GM12878 (cell line): Measurements from ENCODE around the gene DTNBP1. TPM values are rescaled to one million over a fixed set of nuclear protein-coding genes. Genes with fewer than 3 reads are reported as not detected.

Experiments
- ATAC-seq: fragments of 200-7000 bp; cut with Tn5 transposase; 3 replicates; pipeline ENCODE4 v1.9.1; 2020; ENCODE audit warnings: mild to moderate bottlenecking, moderate library complexity
- BruUV-seq: library from RNA; stranded (reverse); fragments of 400-500 nt; replicated peaks from 2 replicates; lab custom pipeline; 2021; lab: Mats Ljungman, UMichigan
- CTCF ChIA-PET: fragments of 300-600 bp; sonication (Branson Sonifier 250); formaldehyde crosslinking; extraction: SDS; loops from one replicate; lab custom pipeline; 2021; ENCODE audit warnings: inconsistent platforms; lab: Yijun Ruan, JAX
- POLR2A ChIA-PET: fragments of 350-600 bp; formaldehyde crosslinking; extraction: SDS; loops from one replicate; lab custom pipeline; 2021; ENCODE audit warnings: inconsistent platforms; lab: Charles Lee
- RAD21 ChIA-PET: fragments of 300-600 bp; sonication (Branson Sonifier 250); formaldehyde crosslinking; loops from one replicate; lab custom pipeline; 2023; ENCODE audit warnings: antibody characterized with exemption; ENCODE audit not compliant: unreplicated experiment; lab: Charles Lee
- SMC1A ChIA-PET: fragments of 300-600 bp; sonication (Branson Sonifier 250); formaldehyde crosslinking; loops from one replicate; lab custom pipeline; 2023; ENCODE audit not compliant: unreplicated experiment, uncharacterized antibody; lab: Charles Lee
- DNase-seq: peaks from one replicate; pipeline ENCODE4 v3.0.0-alpha.2; 2011; ENCODE audit warnings: low read depth, low spot score
- FAIRE-seq: peaks from 3 replicates; lab custom pipeline; 2011; peaks lifted over from hg19 to GRCh38; lab: Jason Lieb, UNC
- H2AFZ ChIP-seq: 2 replicates; pipeline ENCODE4 v1.6.0; 2011; ENCODE audit warnings: low read depth, low read length, control low read depth; ENCODE audit not compliant: control insufficient read depth
- H3K27ac ChIP-seq: 2 replicates; pipeline ENCODE4 v1.5.1; 2011; ENCODE audit warnings: control low read depth; ENCODE audit not compliant: control insufficient read depth, insufficient read depth
- H3K27me3 ChIP-seq, 2 experiments: replicated peaks in 1 of 2; 2 replicates each; pipeline versions ENCODE4 v1.6.0 to v1.6.1; 2011; ENCODE audit warnings: low read length in 1 of 2; ENCODE audit not compliant: control insufficient read depth in 2 of 2, insufficient read depth in 2 of 2
- H3K36me3 ChIP-seq, 2 experiments: 2 replicates each; pipeline ENCODE4 v1.5.1; 2011; ENCODE audit warnings: low read length in 1 of 2; ENCODE audit not compliant: control insufficient read depth in 2 of 2, insufficient read depth in 2 of 2
- H3K4me1 ChIP-seq: 2 replicates; pipeline ENCODE4 v1.6.1; 2011; ENCODE audit warnings: mild to moderate bottlenecking, low read length, moderate library complexity, mixed read lengths; ENCODE audit not compliant: control insufficient read depth, insufficient read depth
- H3K4me2 ChIP-seq: 2 replicates; pipeline ENCODE4 v1.6.0; 2011; ENCODE audit warnings: control low read depth; ENCODE audit not compliant: control insufficient read depth, insufficient read depth
- H3K4me3 ChIP-seq: fragments of 200-600 bp; sonication (generic); 2 replicates; pipeline ENCODE4 v1.5.1; 2016
- H3K79me2 ChIP-seq: 2 replicates; pipeline ENCODE4 v1.6.0; 2011; ENCODE audit warnings: low read length; ENCODE audit not compliant: control insufficient read depth, insufficient read depth
- H3K9ac ChIP-seq: 2 replicates; pipeline ENCODE4 v1.8.0; 2011; ENCODE audit warnings: low read length, control low read depth, mixed read lengths; ENCODE audit not compliant: control insufficient read depth, insufficient read depth
- H3K9me3 ChIP-seq: replicated peaks from 3 replicates; pipeline ENCODE4 v1.5.1; 2011; ENCODE audit warnings: mild to moderate bottlenecking, low read length; ENCODE audit not compliant: control insufficient read depth, insufficient read depth
- H4K20me1 ChIP-seq: 2 replicates; pipeline ENCODE4 v1.6.0; 2011; ENCODE audit not compliant: control insufficient read depth, insufficient read depth
- BCL11A ChIP-seq: IDR thresholded peaks from 2 replicates; pipeline ENCODE4 v1.6.1; 2011; ENCODE audit warnings: low read depth, low read length
- CHD4 ChIP-seq: fragments of 200-600 bp; sonication (generic); IDR thresholded peaks from 2 replicates; pipeline ENCODE4 v1.6.1; 2016; ENCODE audit warnings: mild to moderate bottlenecking
- CTCF ChIP-seq, 3 experiments: IDR thresholded peaks in 2 of 3; conservative IDR thresholded peaks in 1 of 3; 2 replicates each; pipeline ENCODE4 v1.5.1; 2011; ENCODE audit warnings: low read depth in 3 of 3, low read length in 3 of 3, mild to moderate bottlenecking in 3 of 3, control low read depth in 2 of 3, moderate library complexity in 2 of 3, inconsistent platforms in 1 of 3, mixed read lengths in 1 of 3; ENCODE audit not compliant: control insufficient read depth in 2 of 3, insufficient read depth in 1 of 3; ENCODE audit errors: extremely low read depth in 1 of 3
- FOXM1 ChIP-seq: IDR thresholded peaks from 2 replicates; pipeline ENCODE4 v1.6.1; 2012; ENCODE audit warnings: low read depth, mild to moderate bottlenecking, inconsistent platforms, low read length, moderate library complexity
- MEF2B ChIP-seq: fragments of 450-650 bp; IDR thresholded peaks from 2 replicates; pipeline ENCODE4 v1.6.1; 2018; ENCODE audit warnings: mild to moderate bottlenecking, moderate library complexity; ENCODE audit not compliant: partially characterized antibody, poor library complexity, severe bottlenecking
- NR2F1 ChIP-seq: fragments of 450-650 bp; conservative IDR thresholded peaks from 2 replicates; pipeline ENCODE4 v1.6.1; 2017; ENCODE audit warnings: mild to moderate bottlenecking
- PBX3 ChIP-seq: IDR thresholded peaks from 2 replicates; pipeline ENCODE4 v1.6.1; 2011; ENCODE audit warnings: mild to moderate bottlenecking, low read depth, low read length, moderate library complexity; ENCODE audit not compliant: insufficient replicate concordance
- RBBP5 ChIP-seq: fragments of 200-600 bp; sonication (generic); conservative IDR thresholded peaks from 2 replicates; pipeline ENCODE4 v1.6.1; 2016
- RUNX3 ChIP-seq: IDR thresholded peaks from 2 replicates; pipeline ENCODE4 v1.6.1; 2012; ENCODE audit warnings: low read length, inconsistent platforms
- SPI1 ChIP-seq: IDR thresholded peaks from 2 replicates; pipeline ENCODE4 v1.6.1; 2011; ENCODE audit warnings: low read depth, mild to moderate bottlenecking, low read length, moderate library complexity, borderline replicate concordance; ENCODE audit not compliant: insufficient read depth
- STAT3 ChIP-seq: IDR thresholded peaks from 2 replicates; pipeline ENCODE4 v1.6.1; 2011; ENCODE audit warnings: low read depth, low read length, improper control_type of control experiment
- SUZ12 ChIP-seq: fragments of 200-600 bp; sonication (generic); IDR thresholded peaks from one replicate; pipeline ENCODE4 v1.6.1; 2018; ENCODE audit warnings: antibody characterized with exemption, mild to moderate bottlenecking; ENCODE audit not compliant: unreplicated experiment
- TBL1XR1 ChIP-seq: IDR thresholded peaks from 2 replicates; pipeline ENCODE4 v1.6.1; 2012; ENCODE audit warnings: low read depth, low read length, improper control_type of control experiment
- ZNF274 ChIP-seq: IDR thresholded peaks from one replicate; pipeline ENCODE4 v1.8.0; 2011; ENCODE audit not compliant: insufficient read length, insufficient read depth
- ZNF687 ChIP-seq: fragments of 450-650 bp; IDR thresholded peaks from 2 replicates; pipeline ENCODE4 v1.6.1; 2017; ENCODE audit warnings: mild to moderate bottlenecking, moderate library complexity
- WGBS: methylation state at CpG from one replicate; pipeline ENCODE4 v1.1.6; 2016; ENCODE audit warnings: low lambda C conversion rate; ENCODE audit not compliant: insufficient replicate concordance, insufficient coverage; ENCODE audit errors: missing lambda C conversion rate; 5-methylcytosine and 5-hydroxymethylcytosine counted together
- in situ Hi-C: fragments of 300-500 bp; cut with MboI; formaldehyde crosslinking; loops from 9 replicates; pipeline ENCODE4 v1.14.3; 2018; ENCODE audit warnings: mixed read lengths
- intact Hi-C: fragments of 100-400 bp; cut with micrococcal nuclease; formaldehyde crosslinking; loops from one replicate; pipeline ENCODE4 v1.14.2; 2022; ENCODE audit not compliant: unreplicated experiment
- polyA plus RNA-seq, 11 experiments: library from polyadenylated mRNA; depleted of rRNA in 4 of 11; unstranded in 6 of 11; stranded (reverse) in 5 of 11; fragments of >200 nt; fragmentation: Nextera tagmentation in 4 of 11; fragmentation: Illumina TruSeq in 1 of 11; extraction: Ambion mirVana in 4 of 11; extraction: Trizol in 1 of 11; gene quantifications; 1 replicate in 1 of 11; 2 replicates in 10 of 11; pipeline versions ENCODE4 v1.2.1 to v1.2.3, GENCODE V29; 2011 to 2016; ENCODE audit warnings: inconsistent platforms in 2 of 11, missing spikeins in 2 of 11, low read depth in 1 of 11
- total RNA-seq, 4 experiments: library from RNA; depleted of rRNA in 3 of 4; stranded (reverse); fragments of >200 nt in 3 of 4; fragmentation: Illumina TruSeq in 1 of 4; extraction: Trizol in 1 of 4; gene quantifications; 2 replicates each; pipeline versions ENCODE4 v1.2.1 to v1.2.3, GENCODE V29; 2013 to 2021

The DTNBP1 gene
- total and polyA plus RNA-seq, 10 of the 15 experiments (the other 5 are each of a cell fraction or from before 2014, with no cell fraction given) = 7.1 to 40.3 (median 20.1) TPM

GRCh38 chr6:15607603-15608002, 55.2 kb downstream of the DTNBP1 start:
- Histone ChIP-seq H3K9ac (no peak overlapping the region), H3K4me1 (0 out of 2 replicates have a peak, but pooled peaks cover 7% of the 10 kb centered on the region), H3K4me2 (no peak overlapping the region), H2AFZ (no peak overlapping the region), H3K36me3 (0 out of 4 replicates have a peak, but pooled peaks cover 0 to 7% of the 10 kb centered on the region in 2 experiments), H3K9me3 (no peaks in the 10 kb centered on the region; the same call in 2 of the 3 replicates), H3K4me3 (no peak overlapping the region), H3K27me3 (no peaks in the 10 kb centered on the region), H3K79me2 (no peaks in the 10 kb centered on the region), H4K20me1 (no peaks in the 10 kb centered on the region), H3K27ac (no peak overlapping the region)
- WGBS = 98% methylated on average over 2 of the region's 2 CpGs
- CTCF ChIA-PET = interaction anchor here (0.6 to 2.9 kb wide), 5 partner anchors 8 to 245 kb away, joined by 3 to 11 read pairs (median 4); no protein-coding TSS in a partner anchor
- intact Hi-C loops (no loop called here), in situ Hi-C loops (loop anchor here (25.0 kb wide), 1 partner anchor 1395 kb away; no protein-coding TSS in a partner anchor)
- POLR2A ChIA-PET = interaction anchor here (0.9 kb wide), 1 partner anchor 8 kb away, joined by 5 read pairs; no protein-coding TSS in a partner anchor
- RAD21 ChIA-PET = interaction anchor here (2.3 kb wide), 1 partner anchor 16 kb away, joined by 9 read pairs; no protein-coding TSS in a partner anchor
- DNase-seq (no peak), FAIRE-seq (no peak), ATAC-seq (no peak)
- BruUV-seq = no TSS peak
- TF ChIP-seq NR2F1 (no peak), SPI1 (no peak), CTCF (IDR thresholded peaks at IDR 0.05 in 2 of 3, conservative IDR thresholded peaks at IDR 0.05 in 1 of 3; ENCODE audit: control insufficient read depth in 2 of 3, extremely low read depth in 1 of 3, insufficient read depth in 1 of 3, low read depth in 3 of 3, low read length in 3 of 3) (no peak), STAT3 (no peak), FOXM1 (no peak), RUNX3 (no peak), TBL1XR1 (no peak), SUZ12 (no peak), RBBP5 (no peak), ZNF274 (no peak), PBX3 (no peak), MEF2B (no peak), BCL11A (no peak), ZNF687 (no peak), CHD4 (no peak)
- SMC1A ChIA-PET = interaction anchor here (0.6 to 13.0 kb wide), 4 partner anchors 12 to 448 kb away, joined by 3 to 165 read pairs (median 3); no protein-coding TSS in a partner anchor
